HG03460 (cell line): ENCODE results near the gene KLHDC8A.
A peak's percentile ranks its signal among the peaks of the same experiment; 100 is the strongest.
"Not testable (repeated sequence)": the region's sequence is repeated elsewhere in the genome, so short reads cannot be mapped to it uniquely, and the experiment has no call there.

Experiments
- ATAC-seq: cut with Tn5 transposase; IDR thresholded peaks from one replicate; pipeline ENCODE4 v1.9.1; 2021; ENCODE audit not compliant: unreplicated experiment

Gene KLHDC8A

DNA sequence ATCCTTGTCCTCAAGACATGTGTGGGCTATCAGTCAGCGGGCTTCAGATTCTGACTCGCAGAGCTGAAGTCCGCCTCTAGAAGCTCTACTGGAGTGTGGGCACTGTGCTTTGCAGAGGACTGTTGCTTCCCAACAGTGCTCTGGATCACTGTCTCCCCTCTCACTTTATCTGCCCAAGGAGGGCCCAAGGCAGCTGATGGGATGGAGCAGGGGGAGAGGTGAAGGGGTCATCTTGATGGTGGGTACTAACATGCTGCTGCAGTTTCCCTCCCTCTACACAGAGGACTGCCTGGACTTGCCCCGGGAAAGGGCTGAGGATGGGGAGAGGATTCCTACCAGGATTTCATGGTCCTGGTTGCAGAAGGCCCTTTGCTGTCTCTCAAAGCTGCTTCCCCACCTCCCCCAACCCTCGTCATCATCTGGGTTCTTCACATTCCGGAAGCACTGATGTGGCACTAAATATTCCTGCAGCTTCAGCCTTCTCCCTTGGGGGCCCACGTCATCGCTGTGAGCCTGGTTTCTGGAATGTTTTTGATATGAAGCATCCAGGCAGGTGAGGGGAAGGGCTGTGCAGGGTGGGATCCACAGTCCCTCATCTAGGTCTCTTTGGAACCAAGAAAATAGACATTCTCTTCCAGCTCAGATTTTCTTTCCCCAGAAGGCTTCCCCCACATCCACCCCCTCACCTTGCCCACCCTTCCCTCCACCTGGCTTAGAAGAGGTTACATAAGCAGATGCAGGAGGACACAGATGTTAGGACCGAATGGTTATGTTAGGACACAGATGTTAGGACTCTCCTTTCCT lies 58.3 kb downstream of the KLHDC8A start:
- ATAC-seq: no peak

DNA sequence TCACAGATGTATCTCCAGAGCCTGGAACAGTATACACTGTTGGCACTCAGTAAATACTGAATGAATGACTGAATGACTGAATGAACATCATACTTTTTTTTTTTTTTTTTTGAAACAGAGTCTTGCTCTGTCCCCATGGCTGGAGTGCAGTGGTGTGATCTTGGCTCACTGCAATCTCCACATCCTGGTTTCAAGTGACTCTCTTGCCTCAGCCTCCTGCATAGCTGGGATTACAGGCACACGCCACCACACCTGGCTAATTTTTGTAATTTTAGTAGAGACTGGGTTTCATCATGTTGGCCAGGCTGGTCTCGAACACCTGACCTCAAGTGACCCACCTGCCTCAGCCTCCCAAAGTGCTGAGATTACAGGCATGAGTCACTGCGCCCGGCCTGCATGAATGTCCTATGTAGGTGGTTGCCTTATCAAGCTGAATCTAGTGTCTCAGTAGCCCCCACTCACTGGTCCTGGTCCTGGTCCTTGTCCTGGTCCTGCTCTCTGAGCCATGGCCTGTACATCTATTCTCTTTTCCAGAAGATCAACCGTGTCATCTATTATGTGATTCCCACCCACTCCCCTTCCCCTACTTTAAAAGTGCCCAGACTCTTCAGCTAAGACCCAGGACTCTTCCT lies 59.1 kb downstream of the KLHDC8A start:
- not testable (repeated sequence) for ATAC-seq

DNA sequence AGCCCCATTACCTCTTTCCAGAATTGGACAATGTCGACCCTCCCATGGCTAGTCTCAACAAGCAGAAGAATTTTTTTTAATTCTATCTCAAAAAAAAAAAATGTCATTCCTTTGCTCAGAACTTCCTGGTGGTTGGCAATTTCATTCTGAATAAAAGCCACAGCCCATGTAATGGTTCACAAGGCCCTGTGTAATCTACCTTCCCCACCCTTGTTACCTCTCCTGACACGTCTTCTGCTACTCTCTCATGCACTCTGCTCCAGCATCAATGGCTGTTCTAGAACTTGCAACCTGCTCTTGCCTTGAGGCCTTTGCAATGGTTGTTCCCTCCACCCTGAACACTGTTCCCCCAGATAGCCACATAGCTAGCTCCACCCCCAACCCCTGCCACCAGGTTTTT lies 60.6 kb downstream of the KLHDC8A start:
- no peak for ATAC-seq

DNA sequence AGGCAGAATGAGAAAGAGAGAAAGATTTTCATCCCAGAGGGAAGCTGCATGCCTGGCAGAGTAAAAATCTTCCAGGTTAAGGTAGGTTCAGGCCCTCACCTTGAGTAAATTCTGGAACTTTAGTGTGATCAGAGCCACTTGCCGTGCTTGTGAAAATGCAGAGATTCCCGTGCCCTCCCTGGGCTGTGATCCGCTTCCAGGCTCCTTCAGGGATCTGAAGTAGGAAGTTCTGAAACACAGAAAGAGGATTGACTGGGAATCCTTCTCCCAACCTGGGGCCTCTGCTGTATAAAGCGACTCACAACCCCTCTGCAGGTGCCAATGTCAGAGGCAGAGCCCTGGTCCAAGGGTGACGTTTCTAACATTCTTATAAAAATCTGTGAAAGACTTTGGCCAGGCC lies 61.8 kb downstream of the KLHDC8A start:
- ATAC-seq: no peak

DNA sequence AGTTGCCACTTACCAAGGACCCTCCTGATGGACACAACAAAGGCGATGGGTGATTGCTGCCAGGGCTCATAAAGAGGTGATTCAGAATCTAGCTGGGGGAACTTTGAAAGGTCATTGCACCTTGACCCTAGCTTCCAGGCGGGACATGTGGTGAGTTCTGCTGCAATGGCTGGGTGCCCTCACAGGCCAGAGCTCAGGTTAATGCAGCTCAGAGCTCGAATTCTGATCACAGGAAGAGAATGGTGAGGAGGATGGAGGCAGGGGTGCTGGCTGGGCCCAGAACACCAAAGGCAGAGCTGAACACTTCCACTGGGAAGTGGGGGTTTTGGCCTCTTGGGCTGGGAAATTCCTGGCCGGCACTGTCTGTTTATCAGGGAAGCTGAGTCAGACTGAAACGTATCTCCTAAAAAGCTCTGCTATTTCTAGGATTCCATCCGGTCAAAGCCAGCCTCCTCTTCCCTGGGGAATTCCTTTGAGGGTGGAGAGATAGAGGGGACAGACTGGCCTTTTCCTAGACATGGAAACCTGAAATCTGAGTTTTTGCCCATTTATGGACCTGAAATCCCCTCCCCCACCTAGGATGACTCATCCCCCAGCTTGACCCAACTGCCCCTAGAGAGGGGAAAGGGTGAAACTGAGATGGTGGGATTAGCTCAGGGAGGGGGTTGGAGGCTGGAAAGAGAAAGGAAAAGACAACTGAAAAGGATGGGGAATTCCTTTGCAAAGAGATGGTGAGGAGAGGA lies 62.4 kb downstream of the KLHDC8A start:
- no peak for ATAC-seq

DNA sequence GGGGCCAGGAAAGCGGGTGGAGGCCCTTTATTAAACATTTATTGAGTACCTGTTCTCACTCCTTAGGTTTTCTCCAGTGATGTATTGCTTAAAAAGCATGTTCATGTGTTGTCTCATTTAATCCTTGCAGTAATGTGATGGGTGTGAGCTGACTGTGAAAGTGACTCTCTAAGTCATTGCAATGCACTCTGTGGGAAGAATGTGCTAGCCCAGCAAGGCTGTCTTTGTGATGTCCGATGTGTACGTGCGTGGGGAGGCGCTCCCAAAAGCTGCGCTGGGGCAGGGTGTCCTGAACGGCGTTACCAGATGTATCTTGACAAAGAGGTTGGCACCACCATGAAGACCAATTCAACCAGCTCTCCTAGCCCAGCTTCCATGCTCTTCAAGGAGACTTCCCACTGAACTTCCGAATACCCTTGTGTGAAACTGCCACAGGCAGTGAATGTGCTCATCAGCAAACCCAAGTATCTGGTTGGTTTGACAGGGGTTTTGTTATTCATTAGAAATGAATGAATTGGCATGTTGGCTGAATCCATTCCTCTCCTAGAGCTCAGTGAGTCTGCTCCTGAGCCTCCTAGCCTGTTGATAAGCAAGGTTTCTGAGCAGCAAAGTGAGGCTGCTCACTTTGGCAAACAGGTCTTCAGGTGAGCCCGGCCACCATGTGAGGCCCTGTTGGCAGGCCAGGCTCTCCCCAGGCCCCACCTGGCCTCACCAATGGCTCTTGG lies 63.2 kb downstream of the KLHDC8A start:
- no peak for ATAC-seq

DNA sequence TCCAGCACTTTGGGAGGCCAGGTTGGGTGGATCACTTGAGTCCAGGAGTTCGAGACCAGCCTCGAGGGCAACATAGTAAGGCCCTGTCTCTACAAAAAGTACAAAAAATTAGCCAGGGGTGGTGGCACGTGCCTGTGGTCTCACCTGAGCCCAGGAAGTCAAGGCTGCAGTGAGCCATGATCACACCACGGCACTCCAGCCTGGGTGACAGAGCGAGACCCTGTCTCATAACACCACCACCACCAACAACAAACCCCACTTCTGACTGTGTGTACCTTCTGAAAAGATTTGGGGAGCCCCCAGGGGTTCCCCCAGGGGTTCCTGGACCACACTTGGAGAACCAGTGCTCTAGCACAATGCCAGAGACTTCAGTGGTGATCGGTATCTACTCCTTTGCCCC lies 65.1 kb downstream of the KLHDC8A start:
- no peak for ATAC-seq

DNA sequence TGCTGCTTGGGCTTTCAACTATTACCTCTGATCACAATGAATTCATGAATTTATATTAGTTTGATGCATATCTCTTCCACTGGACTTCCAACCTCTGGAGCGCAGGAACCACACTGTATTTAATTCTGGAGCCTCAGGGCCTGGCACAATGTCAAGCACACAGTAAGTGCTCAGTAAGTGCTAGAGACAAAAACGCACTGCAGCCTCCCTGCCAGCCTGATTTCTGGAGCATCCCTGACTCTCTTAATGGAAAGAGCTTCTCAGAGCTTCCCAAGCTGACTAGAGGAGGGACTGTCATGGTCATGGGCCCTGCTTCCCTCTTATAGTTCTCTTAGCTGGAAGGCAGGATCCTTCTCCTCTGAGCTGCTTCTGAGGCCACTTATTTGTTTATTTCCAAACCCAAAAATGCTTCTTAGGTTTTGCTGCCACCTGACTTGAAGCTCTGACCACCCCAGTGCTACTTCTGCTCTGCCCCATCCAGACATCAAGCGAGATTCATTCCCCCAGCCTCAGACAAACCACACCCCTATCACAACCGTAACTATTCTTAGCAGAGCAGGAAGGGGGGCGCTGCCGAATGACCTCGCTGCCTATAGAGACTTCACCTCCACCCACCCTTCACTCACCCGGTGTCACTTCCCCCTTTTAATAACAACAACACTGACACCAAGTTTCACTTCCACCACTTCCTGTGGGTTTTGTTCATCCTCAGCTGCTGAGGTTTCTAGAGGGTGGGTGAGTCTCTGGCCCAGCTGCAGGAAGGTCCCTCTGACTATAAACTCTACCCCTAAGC lies 68.8 kb downstream of the KLHDC8A start:
- peak; percentile 80 for ATAC-seq

DNA sequence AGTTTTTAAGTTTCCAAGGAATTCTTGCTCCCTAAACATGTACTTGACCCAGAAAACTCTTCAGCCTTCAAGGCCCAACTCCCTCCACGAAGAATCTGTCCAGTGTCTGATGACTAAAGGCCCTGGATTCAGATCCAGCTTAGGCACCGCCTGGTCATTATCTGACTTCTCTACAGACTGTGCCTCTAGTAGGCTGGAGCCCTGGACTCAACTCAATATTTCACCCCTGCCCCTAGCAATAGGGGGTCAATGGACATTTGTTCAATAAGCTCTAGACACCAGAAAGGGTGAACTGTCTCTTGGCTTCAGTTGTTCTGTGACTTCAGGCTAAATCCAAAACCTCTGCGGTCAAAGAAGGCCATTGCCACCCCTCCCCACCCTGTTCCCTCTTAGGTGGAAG lies 69.6 kb downstream of the KLHDC8A start:
- ATAC-seq: no peak

DNA sequence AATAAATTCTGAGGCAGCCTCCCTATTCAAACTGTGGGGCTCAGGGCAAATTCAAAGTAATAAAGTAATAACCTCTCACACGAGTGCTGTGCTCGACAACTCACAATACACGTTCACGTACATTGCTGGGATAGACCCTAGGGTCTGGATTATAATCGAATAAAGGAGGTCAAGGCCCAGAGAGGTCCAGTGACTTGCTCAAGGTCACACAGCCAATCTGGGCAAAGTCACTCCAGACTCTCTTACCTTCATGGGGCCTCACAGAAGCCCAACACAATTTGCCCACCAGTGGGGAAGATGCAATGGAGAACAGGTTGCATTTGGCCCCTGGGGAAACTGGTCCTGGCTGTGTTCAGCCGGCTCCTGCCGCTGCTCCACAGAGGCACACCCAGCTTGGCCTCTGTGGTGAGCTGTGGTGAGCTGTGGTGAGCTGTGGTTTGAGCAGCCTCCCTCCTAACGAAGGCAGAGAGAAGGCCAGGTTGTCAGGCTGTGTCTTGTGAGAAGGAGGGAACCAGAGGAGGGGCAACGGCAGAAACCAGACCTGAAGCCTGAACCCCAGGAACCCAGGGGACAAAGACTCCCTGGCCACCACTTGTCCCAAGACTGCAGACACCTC lies 70.3 kb downstream of the KLHDC8A start:
- no peak for ATAC-seq
